Stimulated activated CD4-positive, alpha-beta T cell treated with anti-CD3 and anti-CD28 coated beads, TNF-alpha, amount 100 ng/mL, for 48 hours (primary cell): ENCODE measurements around the gene GDF15.

Source experiments
- DNase-seq, 3 donors: peaks; one replicate each; pipeline ENCODE4 v3.0.0-alpha.2; 2020; ENCODE audit warnings: low read depth in 3 of 3

The GDF15 gene

DNA sequence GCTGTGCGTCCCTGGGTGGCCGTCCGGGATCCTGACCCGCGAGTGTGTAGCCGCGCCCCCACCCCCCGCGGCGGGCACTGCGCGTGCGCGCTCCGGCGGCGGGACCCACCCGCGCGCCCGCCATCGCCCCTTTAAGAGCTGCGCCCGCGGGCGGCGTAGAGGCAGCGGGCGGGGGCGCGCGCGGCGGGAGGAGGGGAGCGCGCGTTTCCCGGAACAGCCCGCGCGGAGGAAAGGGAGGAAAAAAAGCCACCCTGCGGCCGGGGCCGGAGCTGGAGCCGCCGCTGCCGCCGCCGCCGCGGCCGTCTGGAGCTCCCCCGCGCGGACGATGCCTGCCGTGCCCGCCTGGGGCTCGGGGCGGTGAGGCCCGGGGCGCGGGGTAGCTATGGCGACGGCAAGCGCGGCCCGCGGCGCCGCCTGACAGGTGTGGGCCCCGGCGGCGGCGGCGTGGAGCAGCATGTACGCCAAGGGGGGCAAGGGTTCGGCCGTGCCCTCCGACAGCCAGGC lies 33.3 kb downstream of the GDF15 start, which contains the start of gene SSBP4:
TSS of gene SSBP4 (plus strand) at position 204 of the 504 bp plus-strand sequence. CDS start at position 455, 251 bp downstream.
- DNase-seq, result peak in 2 of 3 donors; percentile 48 to 61

DNA sequence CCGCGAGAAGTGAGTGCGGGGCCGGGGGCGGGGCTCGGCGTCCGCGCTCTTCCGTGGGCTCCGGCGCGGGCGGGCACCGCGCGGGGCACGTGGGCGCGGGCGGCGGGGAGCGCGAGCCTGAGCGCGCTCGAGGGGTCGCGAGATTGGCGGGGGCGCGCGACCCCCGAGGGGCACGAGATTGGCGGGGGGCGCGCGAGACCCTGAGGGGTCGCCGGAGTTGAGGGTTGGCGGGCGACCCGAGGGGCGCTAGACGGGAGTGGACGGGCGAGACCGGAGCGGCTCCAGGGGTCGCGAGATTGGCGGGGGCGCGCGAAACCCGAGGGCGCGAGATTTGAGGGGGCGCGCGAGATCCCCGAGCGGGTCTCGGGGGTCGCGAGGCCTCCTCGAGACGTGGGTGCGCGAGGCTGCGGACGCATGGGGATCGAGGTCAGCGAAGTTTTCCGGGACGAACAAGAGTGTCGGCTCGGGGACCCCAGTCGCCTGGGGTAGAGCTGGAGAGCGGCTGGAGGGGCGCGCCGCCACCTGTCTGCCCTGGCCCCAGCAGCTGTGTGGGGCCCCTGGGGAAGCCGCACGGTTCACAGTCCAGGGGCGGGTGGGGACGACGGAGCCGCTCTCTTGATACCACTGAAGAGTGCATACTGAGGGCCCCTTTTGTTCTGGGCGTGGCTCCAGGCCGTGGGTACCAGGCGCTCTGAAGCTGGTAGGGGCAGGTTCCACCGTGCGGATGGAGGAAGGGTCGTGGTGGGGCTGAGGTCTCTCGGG lies 33.9 kb downstream of the GDF15 start:
- no peak for DNase-seq

DNA sequence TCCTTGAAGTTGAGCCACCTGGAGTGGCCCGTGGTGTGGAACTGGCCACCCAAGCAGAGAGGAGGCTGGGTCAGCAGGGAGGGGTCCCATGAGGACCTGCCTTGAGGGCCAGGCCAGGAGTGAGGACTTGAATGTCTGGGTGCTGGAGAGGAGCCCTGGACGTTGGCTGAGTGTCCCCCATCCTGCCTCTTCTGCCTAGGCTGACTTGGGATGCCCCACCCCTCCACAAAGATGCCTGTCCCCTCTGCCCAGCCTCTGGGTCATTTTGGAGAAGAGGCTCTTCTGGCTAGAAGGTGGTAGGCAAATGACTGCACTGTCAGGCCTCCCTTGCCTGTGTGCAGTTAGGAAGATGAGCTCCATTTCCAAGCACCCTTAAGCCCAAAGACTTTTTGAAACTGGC lies 35.0 kb downstream of the GDF15 start:
- DNase-seq, result no peak

DNA sequence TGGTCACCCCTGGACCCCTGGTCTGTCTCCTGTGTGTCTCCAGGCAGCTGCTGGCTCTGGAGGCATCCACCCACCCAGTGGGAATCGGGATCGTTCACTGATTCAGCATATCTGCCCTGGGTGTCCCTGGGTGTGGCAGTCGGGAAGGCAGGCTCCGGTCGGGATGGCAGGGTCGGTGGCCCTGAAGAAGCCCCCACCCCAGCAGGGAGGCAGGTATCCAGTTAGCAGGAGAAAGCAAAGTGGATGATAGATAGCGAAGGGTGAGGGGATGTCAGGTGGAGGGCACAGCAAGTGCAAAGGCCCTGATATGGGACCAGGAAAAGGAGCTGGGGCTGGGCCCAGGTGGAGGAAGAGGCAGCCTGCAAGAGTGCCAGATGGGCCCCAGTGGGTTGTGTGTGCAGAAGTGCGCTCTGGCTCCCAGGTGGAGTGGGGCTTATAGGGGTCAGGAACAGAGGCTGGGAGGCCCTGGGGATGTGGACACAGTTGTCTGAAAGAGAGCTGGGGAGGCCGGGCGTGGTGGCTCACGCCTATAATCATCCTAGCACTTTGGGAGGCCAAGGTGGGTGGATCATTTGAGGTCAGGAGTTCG lies 35.5 kb downstream of the GDF15 start:
- DNase-seq, result no peak

DNA sequence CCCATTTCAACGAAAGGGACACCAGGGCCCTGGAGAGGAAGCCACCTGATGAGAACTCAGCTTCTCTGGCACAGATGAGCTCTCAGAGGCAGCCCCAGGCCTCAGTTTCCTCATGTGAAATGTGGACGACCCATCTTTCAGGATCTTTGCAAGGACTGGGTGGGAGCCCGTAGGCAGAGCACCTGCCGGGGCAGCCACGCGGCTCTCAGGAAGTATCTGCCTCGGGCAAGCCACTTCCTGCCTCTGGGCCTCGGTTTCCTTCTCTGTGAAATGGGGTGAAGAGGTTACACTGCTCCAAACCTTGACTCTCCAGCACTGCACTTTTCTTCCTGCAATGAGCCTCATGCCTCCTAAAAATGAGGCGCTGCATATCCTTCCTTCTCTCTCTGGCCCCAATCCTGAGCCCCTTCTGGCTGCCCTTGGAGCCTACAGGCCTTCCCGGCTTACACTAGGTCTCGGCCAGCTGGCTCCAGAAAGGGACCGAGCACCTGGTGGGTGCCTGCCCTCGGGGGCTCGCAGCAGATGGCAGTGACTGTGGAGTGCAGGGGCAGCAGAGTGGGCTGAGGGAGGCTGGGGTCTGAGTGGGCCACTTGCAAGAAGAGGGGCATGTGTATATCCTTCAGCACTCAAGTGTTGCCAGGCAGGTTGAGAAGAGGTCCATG lies 36.7 kb downstream of the GDF15 start:
- DNase-seq, result no peak

DNA sequence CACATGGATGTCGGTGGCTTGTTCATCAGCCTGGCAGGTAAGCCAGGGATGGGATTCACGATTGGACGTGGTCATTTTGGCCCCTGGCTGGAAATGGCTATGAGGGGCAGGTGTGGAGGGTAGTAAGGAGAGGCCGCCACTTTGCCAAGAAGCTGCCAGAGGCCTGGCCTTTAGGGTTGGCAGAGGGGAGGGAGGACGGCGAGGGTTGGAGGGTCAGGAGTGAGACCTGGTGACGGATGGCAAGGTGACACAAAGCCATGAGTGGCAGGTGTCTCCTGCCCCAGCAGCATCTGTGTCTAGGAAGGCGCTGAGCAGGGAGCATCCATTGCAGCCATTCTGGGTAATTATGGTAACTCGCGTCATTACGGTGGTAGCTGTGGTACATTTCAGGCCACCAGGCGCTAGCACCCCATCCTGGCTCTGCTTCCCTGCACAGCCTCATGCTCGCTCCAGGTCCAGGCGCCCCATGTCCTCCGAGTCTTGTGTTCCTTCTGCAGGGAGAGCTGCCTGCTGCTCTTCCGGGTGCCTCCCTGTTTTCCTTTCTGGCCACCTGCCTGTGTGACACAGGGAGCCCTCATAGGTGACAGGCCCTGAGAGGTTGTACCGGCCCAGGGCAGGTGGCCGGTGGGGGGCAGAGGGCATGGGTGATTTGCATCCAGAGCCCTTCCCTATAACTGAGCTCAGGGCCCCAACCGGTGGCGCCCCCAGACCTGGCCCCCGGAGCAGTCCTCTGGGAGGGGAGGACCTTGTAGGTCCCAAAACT lies 37.5 kb downstream of the GDF15 start:
- no peak for DNase-seq

DNA sequence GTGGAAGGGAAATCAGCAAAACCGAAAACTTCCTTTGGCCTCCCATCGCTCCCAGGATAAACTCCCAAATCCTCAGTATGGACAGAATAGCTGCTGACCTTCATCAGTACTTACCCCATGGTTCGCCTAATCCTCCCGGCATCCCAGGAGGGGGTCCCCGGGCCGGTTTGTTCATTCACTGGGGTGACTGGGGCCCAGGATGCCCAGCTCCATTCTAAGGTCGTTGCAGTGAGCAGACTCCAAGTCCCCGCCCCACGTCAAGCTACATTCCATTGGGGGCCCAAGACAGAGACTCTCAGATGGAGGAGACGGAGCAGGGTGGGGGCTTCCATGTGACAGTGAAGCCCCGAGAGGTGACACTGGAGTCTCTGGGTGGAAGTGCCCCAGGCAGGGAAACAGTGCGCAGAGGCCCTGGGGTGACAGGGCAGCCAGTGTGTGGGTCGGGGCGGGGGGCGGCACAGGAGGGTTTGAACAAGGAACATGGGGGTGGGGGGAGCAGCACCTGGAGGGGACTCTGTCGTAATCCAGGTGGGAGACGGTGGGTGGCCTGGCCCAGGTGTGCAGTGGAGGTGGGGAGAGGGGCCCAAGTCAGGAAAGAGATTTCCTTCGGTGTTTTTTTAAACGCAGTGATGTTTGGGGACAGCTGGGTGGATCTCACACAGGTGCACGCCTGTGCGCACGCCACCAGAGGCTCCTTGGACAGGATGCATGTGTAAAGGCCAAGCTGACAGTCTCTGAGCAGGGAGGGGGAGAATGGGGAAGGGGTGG lies 38.3 kb downstream of the GDF15 start:
- no peak for DNase-seq

DNA sequence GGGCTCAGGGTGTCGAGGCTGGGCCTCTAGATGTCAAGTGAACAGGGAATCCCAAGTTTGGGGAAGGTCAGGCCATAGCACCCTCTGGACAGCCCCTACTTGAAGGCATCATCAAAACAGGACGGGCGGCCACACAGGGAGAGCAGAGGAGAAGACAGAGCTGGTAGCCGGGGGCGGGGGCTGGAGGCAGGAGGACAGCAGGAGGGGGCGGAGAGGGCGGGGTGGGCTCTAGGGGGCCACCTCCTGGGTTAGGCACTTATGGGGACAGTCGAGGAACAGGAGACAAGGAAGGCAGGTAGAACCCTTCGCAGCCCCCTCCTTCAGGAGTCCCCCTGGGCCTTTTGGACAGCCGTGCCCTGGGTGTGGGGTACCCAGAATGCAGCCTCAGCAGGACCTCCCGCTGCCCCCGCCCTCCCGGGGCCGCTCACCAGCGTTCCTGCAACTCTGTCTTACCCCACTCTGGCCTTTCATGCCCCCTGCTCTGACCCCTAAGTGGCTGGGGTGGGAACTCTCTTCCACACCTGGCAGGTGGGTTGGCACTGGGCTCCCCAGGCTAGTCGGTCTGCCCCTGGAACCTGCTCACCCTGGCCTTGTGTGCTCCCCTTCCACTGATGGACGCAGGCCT lies 39.0 kb downstream of the GDF15 start:
- no peak for DNase-seq

DNA sequence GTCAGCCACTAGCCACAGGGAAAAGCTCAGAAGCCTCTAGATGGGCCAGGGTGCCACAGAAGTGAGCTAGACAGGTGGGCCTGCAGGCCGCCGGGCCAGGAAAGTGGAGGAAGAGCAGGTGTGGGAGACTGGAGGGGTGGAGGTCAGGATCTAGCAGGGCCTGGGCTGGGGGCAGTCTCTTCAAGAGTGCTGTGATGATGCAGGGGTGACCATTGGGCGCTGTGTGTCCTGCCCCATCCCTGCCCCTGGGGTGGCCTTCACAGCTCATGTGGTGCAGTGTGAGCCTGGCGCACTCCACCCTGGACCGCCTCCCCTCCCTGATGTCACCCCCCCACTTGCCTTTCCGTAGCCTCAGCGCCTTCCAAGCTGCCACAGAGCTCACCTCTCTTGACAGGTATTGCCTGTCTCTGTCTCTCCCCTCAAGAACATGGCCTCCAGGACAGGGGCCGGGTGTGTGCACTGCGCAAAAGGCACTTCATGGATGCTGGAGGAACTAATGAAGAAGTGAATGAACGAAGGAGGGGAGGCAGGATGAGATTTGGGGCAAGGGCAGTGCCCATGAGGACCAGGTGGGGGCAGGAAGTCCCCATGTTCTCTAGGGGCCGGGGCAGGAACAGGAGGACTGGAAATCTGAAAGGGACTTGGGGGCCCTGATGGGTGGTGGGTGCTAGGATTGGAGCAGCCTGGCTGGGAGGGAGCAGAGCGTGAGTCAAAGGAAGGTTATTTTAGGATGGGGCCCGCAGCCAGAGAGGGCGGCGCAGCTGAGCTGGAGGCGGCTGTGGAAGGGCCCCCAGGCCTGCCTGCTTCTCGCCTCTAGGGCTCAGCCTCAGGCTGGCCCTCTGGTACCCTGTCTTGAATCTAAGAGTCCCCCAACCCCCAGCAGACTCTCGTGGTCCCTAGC lies 39.8 kb downstream of the GDF15 start:
- no peak for DNase-seq

DNA sequence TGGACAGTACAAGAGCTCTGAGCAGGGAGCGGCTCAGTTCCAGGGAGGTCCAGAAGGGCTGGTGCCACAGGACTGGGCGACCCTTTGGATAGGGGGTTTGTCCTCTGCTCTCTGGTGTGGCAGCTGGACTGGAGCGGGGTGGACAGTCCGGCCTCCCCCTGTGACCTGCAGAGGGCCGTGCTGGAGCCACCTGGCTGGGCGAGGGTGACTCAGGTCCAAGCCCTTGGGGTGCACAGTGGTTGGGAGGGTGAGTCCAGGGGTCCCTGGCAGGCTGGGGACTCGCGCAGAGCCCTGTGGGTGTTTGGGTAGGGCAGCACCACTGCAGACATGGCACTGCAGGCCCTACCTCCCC lies 40.4 kb downstream of the GDF15 start:
- DNase-seq, result no peak

DNA sequence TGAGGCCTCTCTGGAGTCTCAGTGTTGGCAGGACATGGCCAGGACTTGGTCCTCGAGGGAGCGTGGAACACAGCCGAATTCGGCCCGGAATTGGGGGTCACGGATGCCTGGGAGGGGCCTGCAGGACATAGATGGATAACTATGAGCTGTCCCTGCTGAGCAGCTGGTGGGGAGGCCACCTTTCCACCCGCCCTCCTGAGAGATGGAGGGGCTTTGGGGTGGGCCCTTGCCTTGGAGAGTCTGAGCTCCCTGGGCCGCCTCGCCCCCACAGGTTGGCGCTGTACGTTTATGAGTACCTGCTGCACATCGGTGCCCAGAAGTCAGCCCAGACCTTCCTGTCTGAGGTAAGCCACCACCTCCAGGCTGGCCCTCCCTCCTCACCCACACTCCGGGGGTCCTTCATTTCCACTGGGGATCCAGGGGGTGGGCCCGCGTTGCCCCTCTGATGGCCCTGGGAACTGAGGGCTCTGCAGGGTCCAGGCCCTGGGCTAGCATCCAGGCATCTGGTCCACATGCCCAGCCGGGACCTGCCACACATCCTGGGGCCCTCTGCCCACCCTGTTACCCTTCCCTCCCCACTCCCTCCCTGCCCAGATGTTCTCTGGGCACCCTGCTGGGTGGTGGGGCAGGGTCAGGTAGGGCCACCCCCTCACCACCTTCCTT lies 41.3 kb downstream of the GDF15 start:
- no peak for DNase-seq

DNA sequence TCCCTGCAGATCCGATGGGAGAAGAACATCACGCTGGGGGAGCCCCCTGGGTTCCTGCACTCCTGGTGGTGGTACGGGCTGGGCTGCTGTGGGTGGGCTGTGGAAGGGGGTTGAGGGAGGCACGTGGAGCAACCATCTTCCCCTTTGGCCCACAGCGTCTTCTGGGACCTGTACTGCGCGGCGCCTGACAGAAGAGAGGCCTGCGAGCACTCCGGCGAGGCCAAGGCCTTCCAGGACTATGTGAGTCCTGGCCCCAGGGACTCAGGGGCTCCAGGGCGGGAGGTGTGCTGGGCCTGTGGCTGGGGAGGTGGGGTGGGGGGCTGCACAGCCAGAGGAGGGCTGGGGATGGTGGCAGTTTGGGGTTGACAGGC lies 41.8 kb downstream of the GDF15 start:
- no peak for DNase-seq

DNA sequence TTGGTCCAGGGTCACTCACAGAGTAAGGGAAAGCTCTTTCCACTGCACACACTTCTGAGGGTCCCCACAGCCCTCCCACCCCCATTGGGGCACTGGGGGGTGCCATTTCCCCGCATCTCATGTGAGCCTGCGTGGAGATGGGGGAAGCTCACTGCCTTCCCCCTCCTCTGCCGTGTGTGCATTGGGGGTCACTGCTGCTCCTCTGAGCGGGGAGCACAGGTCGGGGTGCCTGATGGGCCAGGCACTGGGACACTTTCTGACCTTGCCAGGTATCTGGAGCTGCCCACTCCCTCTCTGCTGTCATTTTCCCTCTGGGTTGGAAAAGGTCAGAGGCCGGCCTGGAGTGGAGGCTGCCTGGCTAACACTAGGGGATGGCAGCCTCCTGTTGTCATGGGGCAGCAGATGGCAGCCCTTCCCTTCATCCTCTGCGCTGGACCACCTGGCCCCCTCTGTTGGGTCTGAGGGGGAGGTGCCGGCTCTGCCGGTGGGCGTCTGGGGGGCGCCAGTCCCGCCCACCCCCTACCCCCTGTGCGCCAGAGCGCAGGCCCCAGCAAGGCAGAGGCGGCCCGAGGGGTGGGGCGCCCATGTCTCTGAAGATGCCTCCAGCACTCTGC lies 42.3 kb downstream of the GDF15 start:
- no peak for DNase-seq

DNA sequence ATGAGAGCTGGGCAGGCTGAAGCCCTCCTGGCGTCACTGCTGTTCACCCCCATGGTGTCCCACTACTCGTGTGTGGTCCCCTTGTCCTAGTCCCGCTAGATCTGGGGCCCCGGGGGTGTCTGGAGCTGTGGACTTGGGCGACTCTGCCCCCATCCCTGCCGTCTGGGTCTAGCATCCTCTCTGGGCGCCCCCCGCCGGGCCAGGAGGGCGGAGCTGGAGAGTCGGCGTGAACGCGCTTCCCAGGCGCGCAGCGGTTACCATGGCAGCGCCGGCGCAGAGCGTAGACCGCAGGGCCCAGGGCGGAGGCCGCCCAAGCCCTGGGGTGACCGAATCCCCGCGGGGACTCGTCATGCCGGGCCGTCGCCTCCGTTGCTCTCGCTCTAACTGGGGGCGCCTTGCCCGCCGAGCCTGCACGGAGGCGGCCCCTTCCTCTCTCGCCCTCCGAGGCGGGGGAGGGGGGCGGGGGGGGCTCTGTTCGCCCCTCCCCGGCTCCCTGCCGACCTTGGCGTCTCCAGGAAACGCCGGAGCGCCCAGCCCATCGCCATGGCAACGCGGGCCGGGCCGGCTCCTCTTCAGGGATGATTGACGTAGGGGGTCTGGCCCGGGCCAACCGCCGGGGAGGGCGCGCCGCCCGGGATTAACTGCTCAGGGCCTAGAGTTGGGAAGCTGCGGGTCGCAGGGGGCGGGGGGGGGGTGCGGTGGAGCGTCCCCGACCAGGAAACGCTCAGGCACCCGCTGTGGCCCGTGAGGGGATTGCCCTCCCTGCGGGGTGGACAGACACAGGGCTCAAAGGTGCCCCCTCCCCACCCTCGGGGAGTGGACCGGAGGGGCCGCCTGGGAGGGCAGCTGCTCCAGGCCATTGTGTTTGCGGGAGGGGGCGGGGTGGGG lies 43.1 kb downstream of the GDF15 start:
- peak in 1 of 3 donors; percentile 66 for DNase-seq

DNA sequence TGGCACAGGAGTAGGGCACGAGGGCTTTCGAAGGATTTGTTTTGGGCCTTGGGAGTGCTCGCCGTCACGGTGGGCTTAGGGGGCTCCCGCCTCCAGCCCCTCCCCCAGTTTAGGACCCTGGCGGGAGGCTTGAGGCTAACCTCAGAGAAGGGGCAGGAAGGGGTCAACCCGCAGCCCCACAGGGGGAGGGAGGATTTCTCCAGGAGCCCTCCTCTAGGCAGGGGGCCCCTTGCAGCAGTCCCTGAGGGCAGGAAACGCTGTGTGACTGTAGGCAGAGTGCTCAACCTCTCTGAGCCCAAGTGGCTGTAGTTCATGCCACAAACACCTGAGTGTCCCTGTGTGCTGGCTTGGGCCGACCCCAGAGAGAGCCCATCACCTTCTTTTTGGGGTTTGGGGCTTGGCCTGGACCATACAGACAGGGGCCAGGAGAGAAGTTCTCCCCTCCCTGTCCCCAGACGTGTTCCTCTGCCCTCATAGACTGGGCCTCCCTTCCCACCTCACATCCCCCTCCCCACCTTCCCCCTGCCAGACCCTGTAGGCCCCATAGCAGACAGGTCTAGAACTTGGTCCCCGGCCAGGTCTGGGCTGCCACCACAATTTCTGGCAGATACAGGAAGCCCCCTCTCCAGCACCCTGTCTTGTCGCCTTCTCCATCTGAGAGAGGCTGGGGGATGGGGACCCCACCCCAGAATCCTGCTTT lies 43.9 kb downstream of the GDF15 start:
- no peak for DNase-seq

DNA sequence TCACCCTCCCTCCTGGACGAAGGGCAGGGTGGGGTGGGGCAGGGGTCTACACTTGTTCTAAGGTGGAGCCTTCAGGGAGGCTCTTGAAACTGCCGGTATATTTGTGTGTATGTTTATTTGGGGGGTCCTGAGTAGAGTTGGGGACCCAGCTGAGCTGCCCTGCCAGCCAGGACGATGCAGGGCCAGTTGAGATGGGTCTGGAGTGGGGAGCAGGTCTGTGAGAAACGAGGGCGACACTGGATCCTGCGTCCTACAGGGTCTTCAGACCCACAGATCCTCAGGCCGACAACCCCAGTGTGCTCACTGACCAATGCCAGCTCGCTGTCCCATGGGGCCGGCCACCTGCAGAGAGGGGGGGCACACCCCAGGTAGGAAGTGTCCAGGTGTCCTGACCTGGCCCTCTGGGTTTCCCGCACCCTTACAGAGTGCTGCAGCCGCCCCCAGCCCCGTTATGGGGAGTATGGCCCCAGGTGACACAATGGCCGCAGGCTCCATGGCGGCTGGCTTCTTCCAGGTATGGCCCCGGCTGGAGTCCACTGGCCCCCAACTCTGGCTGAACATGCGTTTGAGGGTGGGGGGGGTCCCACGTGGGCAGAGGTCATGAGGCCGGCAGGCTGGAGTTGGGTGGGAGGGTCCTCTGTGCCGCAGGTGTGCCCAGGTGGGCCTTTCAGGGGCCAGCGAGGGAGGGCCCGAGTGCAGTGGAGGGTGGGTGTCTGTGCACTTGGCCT lies 44.6 kb downstream of the GDF15 start:
- DNase-seq, result no peak
